Measurements from ENCODE around the gene ZMYND10. TPM values are rescaled to one million over a fixed set of nuclear protein-coding genes. Genes with fewer than 3 reads are reported as not detected.

The ZMYND10 gene
- total RNA-seq, result 0.06 and 0.24 TPM in 2 replicates

GRCh38 chr3:50345586-50346234 is at the start of gene ZMYND10:
Gene ZMYND10, minus strand, starts transcription at chr3:50345732. Its CDS starts 153 bp downstream, at chr3:50345579.

GRCh38 chr3:50358911-50359759 is 13.6 kb upstream of the ZMYND10 start, which contains the start of gene TMEM115:
Gene TMEM115, minus strand, starts transcription at chr3:50359521. Its CDS starts 458 bp downstream, at chr3:50359063.

GRCh38 chr3:50350527-50351322 is 5.2 kb upstream of the ZMYND10 start, which contains the start of the genes CYB561D2 and NPRL2:
Gene CYB561D2, plus strand, starts transcription at chr3:50350862. Its CDS starts 572 bp downstream, at chr3:50351434.
Gene NPRL2, minus strand, starts transcription at chr3:50350775. Its CDS starts 123 bp downstream, at chr3:50350652.

GRCh38 chr3:50340448-50341329 is 4.8 kb downstream of the ZMYND10 start, which contains the start of gene RASSF1:
Gene RASSF1, minus strand, starts transcription at chr3:50340836. Its CDS starts 31 bp downstream, at chr3:50340805.

GRCh38 chr3:50327943-50328691 is 17.4 kb downstream of the ZMYND10 start, which contains the start of gene TUSC2:
Gene TUSC2, minus strand, starts transcription at chr3:50328223. Its CDS starts 124 bp downstream, at chr3:50328099.

GRCh38 chr3:50322386-50323091 is 23.0 kb downstream of the ZMYND10 start, which contains the start of gene HYAL2:
Gene HYAL2, minus strand, starts transcription at chr3:50322745. Its CDS starts 2,256 bp downstream, at chr3:50320489.

GRCh38 chr3:50303013-50303815 is 42.3 kb downstream of the ZMYND10 start, which contains the start of gene HYAL1:
Gene HYAL1, minus strand, starts transcription at chr3:50303574. Its CDS starts 618 bp downstream, at chr3:50302956.

GRCh38 chr3:50298836-50299637 is 46.5 kb downstream of the ZMYND10 start, which contains the start of the genes HYAL3 and NAA80:
Gene HYAL3, minus strand, starts transcription at chr3:50299405. Its CDS starts 3,803 bp downstream, at chr3:50295602.
Gene NAA80, minus strand, starts transcription at chr3:50299405. Its CDS starts 1,942 bp downstream, at chr3:50297463.

GRCh38 chr3:50292159-50293078 is 53.1 kb downstream of the ZMYND10 start, which contains the start of gene IFRD2:
Gene IFRD2, minus strand, starts transcription at chr3:50292429. Its CDS starts 155 bp downstream, at chr3:50292274.

Other genes with a start within 250 kb of the ZMYND10 start
- 9.0 and 10.4 TPM in 2 replicates for gene SEMA3F, start 190.4 kb downstream of the ZMYND10 start, total RNA-seq
- gene GNAT1, start 154.1 kb downstream of the ZMYND10 start, total RNA-seq, result not detected in 2 replicates
- not detected in 2 replicates for gene SLC38A3, start 140.5 kb downstream of the ZMYND10 start, total RNA-seq
- 132 and 164 TPM in 2 replicates for gene GNAI2, start 109.5 kb downstream of the ZMYND10 start, total RNA-seq
- 4.4 and 4.5 TPM in 2 replicates for gene SEMA3B, start 76.6 kb downstream of the ZMYND10 start, total RNA-seq
- not detected in 2 replicates for gene LSMEM2, start 66.6 kb downstream of the ZMYND10 start, total RNA-seq
- 28.3 and 36.7 TPM in 2 replicates for gene IFRD2, start 53.3 kb downstream of the ZMYND10 start, total RNA-seq
- gene HYAL3, start 46.3 kb downstream of the ZMYND10 start, total RNA-seq, result 7.2 and 17.3 TPM in 2 replicates
- gene NAA80, start 46.3 kb downstream of the ZMYND10 start, total RNA-seq, result 8.4 and 12.9 TPM in 2 replicates
- gene HYAL1, start 42.2 kb downstream of the ZMYND10 start, total RNA-seq, result 2.7 and 7.4 TPM in 2 replicates
- 51.3 and 65.4 TPM in 2 replicates for gene HYAL2, start 23.0 kb downstream of the ZMYND10 start, total RNA-seq
- gene TUSC2, start 17.5 kb downstream of the ZMYND10 start, total RNA-seq, result 11.4 and 41.2 TPM in 2 replicates
- 18.4 and 23.3 TPM in 2 replicates for gene RASSF1, start 4.9 kb downstream of the ZMYND10 start, total RNA-seq
- 15.5 and 22.6 TPM in 2 replicates for gene NPRL2, start 5.0 kb upstream of the ZMYND10 start, total RNA-seq
- gene CYB561D2, start 5.1 kb upstream of the ZMYND10 start, total RNA-seq, result 21.4 and 29.5 TPM in 2 replicates
- gene TMEM115, start 13.8 kb upstream of the ZMYND10 start, total RNA-seq, result 62.7 and 65.7 TPM in 2 replicates
- not detected in 2 replicates for gene CACNA2D2, start 157.9 kb upstream of the ZMYND10 start, total RNA-seq
- gene C3orf18, start 222.0 kb upstream of the ZMYND10 start, total RNA-seq, result 7.5 and 10.7 TPM in 2 replicates
- gene HEMK1, start 223.8 kb upstream of the ZMYND10 start, total RNA-seq, result 11.3 and 13.9 TPM in 2 replicates

Data from cardiac ventricle fibroblast (primary cell).